ENCODE data around the gene TSHZ2. TPM values are rescaled to one million over a fixed set of nuclear protein-coding genes. Genes with fewer than 3 reads are reported as not detected.

Gene TSHZ2
- total RNA-seq, 1 experiment from 2014 or later: 0.07 TPM

DNA sequence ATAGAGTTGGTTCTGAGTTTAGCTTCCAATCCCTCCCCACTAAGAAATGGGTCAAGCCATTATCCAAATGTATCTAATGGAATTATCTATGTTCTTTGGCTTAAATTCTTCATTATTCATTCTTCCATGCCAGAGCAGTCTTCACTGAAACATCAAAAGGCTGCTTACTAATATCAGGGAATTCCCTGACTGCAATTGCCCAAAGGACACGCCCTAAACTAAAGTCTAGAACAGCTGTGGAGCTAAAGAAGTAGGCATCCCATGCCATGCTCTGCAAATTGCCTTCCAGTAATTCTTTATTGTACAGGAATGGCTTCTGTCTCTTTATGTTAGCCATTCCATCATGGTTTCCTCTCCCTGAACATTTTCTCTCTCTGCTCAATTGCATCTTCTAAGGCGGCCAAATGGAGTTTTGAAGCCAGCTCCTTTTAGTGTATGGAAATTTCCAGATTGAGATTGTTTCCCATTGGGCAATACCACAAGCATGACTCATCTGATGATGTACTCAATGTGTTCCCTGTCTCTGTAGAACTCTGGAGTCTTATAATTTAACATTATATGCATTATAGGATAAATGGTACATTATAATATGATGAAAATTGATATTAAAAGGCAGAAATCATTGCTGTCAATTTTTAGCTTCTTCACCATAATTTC lies 28.8 kb upstream of the TSHZ2 start:
- Histone ChIP-seq H3K9me3 (ENCODE audit: control insufficient read depth, low read depth, low read length) (no peaks in the 10 kb centered on the region), H3K18ac (ENCODE audit: insufficient read length, low read depth, low read length) (no peak overlapping the region), H3K14ac (ENCODE audit: insufficient read depth, low read length) (no peak overlapping the region), H3K23ac (ENCODE audit: insufficient read length, low read depth, low read length) (no peak overlapping the region), H3K4me2 (ENCODE audit: insufficient read depth, insufficient read length, low read length) (no peak overlapping the region), H2BK12ac (ENCODE audit: insufficient read length, low read depth, low read length) (no peak overlapping the region), H4K20me1 (ENCODE audit: control insufficient read depth, insufficient read depth, insufficient read length) (no peaks in the 10 kb centered on the region), H3K4ac (ENCODE audit: low read depth, low read length) (no peak overlapping the region), H2BK15ac (ENCODE audit: low read depth, low read length) (no peak overlapping the region), H2AK5ac (ENCODE audit: insufficient read length, low read length) (no peak overlapping the region), H3K27ac (ENCODE audit: insufficient read length, low read depth, low read length) (no peak overlapping the region), H2BK5ac (ENCODE audit: insufficient read length, low read length) (no peak overlapping the region), H3K56ac (ENCODE audit: insufficient read length, low read depth, low read length) (no peak overlapping the region), H4K91ac (ENCODE audit: insufficient read length, low read depth, low read length) (no peak overlapping the region), H2BK20ac (ENCODE audit: low read depth, low read length, poor library complexity, severe bottlenecking) (no peak overlapping the region), H3T11ph (ENCODE audit: low read length) (no peak overlapping the region), H3K9ac (ENCODE audit: extremely low read depth, insufficient read length, low read length) (no peak overlapping the region), H4K5ac (ENCODE audit: insufficient read length, low read depth, low read length) (no peak overlapping the region), H2AFZ (ENCODE audit: low read length) (no peak overlapping the region), H2BK120ac (ENCODE audit: low read depth, low read length, poor library complexity, severe bottlenecking) (no peak overlapping the region), H3K27me3 (ENCODE audit: insufficient read depth, low read length) (no peaks in the 10 kb centered on the region), H3K23me2 (ENCODE audit: insufficient read length, low read depth, low read length, poor library complexity, severe bottlenecking) (no peaks in the 10 kb centered on the region), H3K79me1 (ENCODE audit: insufficient read depth, low read depth, low read length, poor library complexity, severe bottlenecking) (no peaks in the 10 kb centered on the region), H4K8ac (replicated peaks; ENCODE audit: insufficient read length, low read depth, low read length) (no peak overlapping the region), H3K4me1 (ENCODE audit: insufficient read depth, low read length) (no peaks in the 10 kb centered on the region), H3K79me2 (ENCODE audit: insufficient read depth, low read length) (no peaks in the 10 kb centered on the region)
- no peak for DNase-seq
- no peaks in the 10 kb centered on the region for H3K9me3 Mint-ChIP-seq
- no peak overlapping the region for H3K27ac Mint-ChIP-seq
- TF ChIP-seq, protein P1, sequence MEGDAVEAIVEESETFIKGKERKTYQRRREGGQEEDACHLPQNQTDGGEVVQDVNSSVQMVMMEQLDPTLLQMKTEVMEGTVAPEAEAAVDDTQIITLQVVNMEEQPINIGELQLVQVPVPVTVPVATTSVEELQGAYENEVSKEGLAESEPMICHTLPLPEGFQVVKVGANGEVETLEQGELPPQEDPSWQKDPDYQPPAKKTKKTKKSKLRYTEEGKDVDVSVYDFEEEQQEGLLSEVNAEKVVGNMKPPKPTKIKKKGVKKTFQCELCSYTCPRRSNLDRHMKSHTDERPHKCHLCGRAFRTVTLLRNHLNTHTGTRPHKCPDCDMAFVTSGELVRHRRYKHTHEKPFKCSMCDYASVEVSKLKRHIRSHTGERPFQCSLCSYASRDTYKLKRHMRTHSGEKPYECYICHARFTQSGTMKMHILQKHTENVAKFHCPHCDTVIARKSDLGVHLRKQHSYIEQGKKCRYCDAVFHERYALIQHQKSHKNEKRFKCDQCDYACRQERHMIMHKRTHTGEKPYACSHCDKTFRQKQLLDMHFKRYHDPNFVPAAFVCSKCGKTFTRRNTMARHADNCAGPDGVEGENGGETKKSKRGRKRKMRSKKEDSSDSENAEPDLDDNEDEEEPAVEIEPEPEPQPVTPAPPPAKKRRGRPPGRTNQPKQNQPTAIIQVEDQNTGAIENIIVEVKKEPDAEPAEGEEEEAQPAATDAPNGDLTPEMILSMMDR (conservative IDR thresholded peaks at IDR 0.05): no peak
- H3K27me3 Mint-ChIP-seq (ENCODE audit: low read depth): no peaks in the 10 kb centered on the region
- H3K4me3 Mint-ChIP-seq: no peak overlapping the region
- no CpG with 5 or more reads among the region's 2 CpGs for WGBS (ENCODE audit: extremely low coverage, insufficient read length, low lambda C conversion rate)
- no peaks in the 10 kb centered on the region for H3K36me3 Mint-ChIP-seq (ENCODE audit: insufficient read depth in 1 of 3, low read depth in 3 of 3)
- no peaks in the 10 kb centered on the region for H3K4me1 Mint-ChIP-seq

Measured in H9 (cell line).